GM18951 (cell line): ENCODE data around the gene CLMN.

Experiments used
- POLR2A ChIP-seq: IDR thresholded peaks from 4 replicates; pipeline ENCODE4 v1.6.1; 2011; ENCODE audit warnings: mild to moderate bottlenecking; ENCODE audit not compliant: insufficient read length, insufficient read depth; ENCODE audit errors: extremely low read depth
- in situ Hi-C: fragments of 300-500 bp; cut with MboI; formaldehyde crosslinking; loops from one replicate; pipeline ENCODE4 v1.12.0; 2022; ENCODE audit warnings: low sequenced_read_pairs, mixed read lengths, inconsistent platforms; ENCODE audit not compliant: unreplicated experiment

Gene CLMN

GRCh38 chr14:95270203-95270602, 49.5 kb downstream of the CLMN start:
- TF ChIP-seq POLR2A, result no peak
- in situ Hi-C loops, result no loop called here

GRCh38 chr14:95269493-95269892, 50.2 kb downstream of the CLMN start:
- TF ChIP-seq POLR2A, result no peak
- in situ Hi-C loops, result no loop called here

- in situ Hi-C loops, result no loop called here
- TF ChIP-seq POLR2A, result no peak
These were observed 51.4 kb downstream of the CLMN start for GRCh38 chr14:95268350-95268749.

GRCh38 chr14:95267306-95267705, 52.4 kb downstream of the CLMN start:
- no peak for TF ChIP-seq POLR2A
- in situ Hi-C loops, result no loop called here

- in situ Hi-C loops, result no loop called here
- TF ChIP-seq POLR2A, result no peak
These were observed 54.3 kb downstream of the CLMN start for GRCh38 chr14:95265106-95266094.

- in situ Hi-C loops, result no loop called here
- no peak for TF ChIP-seq POLR2A
These were observed 55.3 kb downstream of the CLMN start for GRCh38 chr14:95264271-95264973.

- in situ Hi-C loops, result no loop called here
- no peak for TF ChIP-seq POLR2A
These were observed 56.0 kb downstream of the CLMN start for GRCh38 chr14:95263527-95264231.

- in situ Hi-C loops, result no loop called here
- TF ChIP-seq POLR2A, result no peak
These were observed 57.2 kb downstream of the CLMN start for GRCh38 chr14:95262511-95262891.

- in situ Hi-C loops, result no loop called here
- TF ChIP-seq POLR2A, result no peak
These were observed 57.8 kb downstream of the CLMN start for GRCh38 chr14:95261616-95262510.

- TF ChIP-seq POLR2A, result no peak
- in situ Hi-C loops, result no loop called here
These were observed 59.0 kb downstream of the CLMN start for GRCh38 chr14:95260537-95261361.

GRCh38 chr14:95258754-95259593, 60.7 kb downstream of the CLMN start:
- TF ChIP-seq POLR2A, result no peak

More at GRCh38 chr14:95258754-95259593, 60.7 kb downstream of the CLMN start:
- in situ Hi-C loops, result no loop called here
